Measurements from ENCODE around the gene CPE. TPM values are rescaled to one million over a fixed set of nuclear protein-coding genes. Genes with fewer than 3 reads are reported as not detected.
"Not testable (repeated sequence)": the region's sequence is repeated elsewhere in the genome, so short reads cannot be mapped to it uniquely, and the experiment has no call there.

CPE gene
- total and polyA plus RNA-seq, 8 donors: 22.9 to 547 (median 104) TPM

GRCh38 chr4:165331823-165332222, 47.0 kb upstream of the CPE start:
- FAIRE-seq: no peak
- no peak overlapping the region for H3K4me3 ChIP-seq
- WGBS, 2 donors: 90 to 92% methylated on average over 10 of the region's 10 CpGs
- DNase-seq: no peak
- H3K4me1 ChIP-seq: peaks cover 8 to 29% (median 20%) of the 10 kb centered on the region in 3 donors
- no peaks in the 10 kb centered on the region for H3K27me3 ChIP-seq
- H3K36me3 ChIP-seq: no peaks in the 10 kb centered on the region
- no peak for ATAC-seq
- intact Hi-C loops (cut with DNase I): no loop called here
- H3K27ac ChIP-seq: no peak overlapping the region
- H3K9me3 ChIP-seq: no peaks in the 10 kb centered on the region
- TF ChIP-seq CTCF (IDR thresholded peaks at IDR 0.05): no peak

GRCh38 chr4:165332502-165332901, 46.3 kb upstream of the CPE start:
- intact Hi-C loops (cut with DNase I): no loop called here
- ATAC-seq (no peak), DNase-seq (no peak), FAIRE-seq (no peak)
- no peaks in the 10 kb centered on the region for H3K27me3 ChIP-seq
- no peak overlapping the region for H3K4me3 ChIP-seq
- TF ChIP-seq CTCF (IDR thresholded peaks at IDR 0.05): no peak
- no peaks in the 10 kb centered on the region for H3K36me3 ChIP-seq
- H3K4me1 ChIP-seq: peaks cover 8 to 29% (median 20%) of the 10 kb centered on the region in 3 donors
- WGBS, 2 donors: 50 to 52% methylated on average over 1 of the region's 1 CpG
- no peaks in the 10 kb centered on the region for H3K9me3 ChIP-seq
- no peak overlapping the region for H3K27ac ChIP-seq

- Histone ChIP-seq H3K27me3 (no peaks in the 10 kb centered on the region), H3K4me3 (no peak overlapping the region), H3K4me1 (peaks cover 0 to 9% (median 4%) of the 10 kb centered on the region in 3 donors), H3K36me3 (peaks cover 0 to 10% (median 0%) of the 10 kb centered on the region in 3 donors), H3K9me3 (no peaks in the 10 kb centered on the region), H3K27ac (no peak overlapping the region)
- intact Hi-C loops (cut with DNase I): loop anchor here in 1 of 3 donors (5.0 kb wide), 1 partner anchor 203 kb away; no protein-coding TSS in a partner anchor
- no peak for FAIRE-seq
- WGBS, 2 donors: 84 to 85% methylated on average over 3 of the region's 3 CpGs
- ATAC-seq: no peak
- no peak for TF ChIP-seq CTCF (IDR thresholded peaks at IDR 0.05)
- DNase-seq: no peak
Observed at GRCh38 chr4:165335163-165335703, 43.6 kb upstream of the CPE start.

GRCh38 chr4:165336743-165337142, 42.1 kb upstream of the CPE start:
- no peaks in the 10 kb centered on the region for H3K4me1 ChIP-seq
- no peak for TF ChIP-seq CTCF (IDR thresholded peaks at IDR 0.05)
- no peak overlapping the region for H3K27ac ChIP-seq
- DNase-seq (no peak), FAIRE-seq (no peak), ATAC-seq (no peak)
- H3K36me3 ChIP-seq: peaks cover 0 to 17% (median 0%) of the 10 kb centered on the region in 3 donors
- H3K4me3 ChIP-seq: no peak overlapping the region
- H3K9me3 ChIP-seq: no peaks in the 10 kb centered on the region
- no peaks in the 10 kb centered on the region for H3K27me3 ChIP-seq
- intact Hi-C loops (cut with DNase I): loop anchor here in 1 of 3 donors (5.0 kb wide), 1 partner anchor 204 kb away; no protein-coding TSS in a partner anchor
- 89 to 91% methylated on average over 6 of the region's 6 CpGs for WGBS, 2 donors

- FAIRE-seq; H3K9me3 ChIP-seq; H3K27me3 ChIP-seq; H3K4me3 ChIP-seq; ATAC-seq; intact Hi-C loops (cut with DNase I); H3K27ac ChIP-seq; DNase-seq; H3K4me1 ChIP-seq: not testable (repeated sequence)
- WGBS, 2 donors: 95 to 98% methylated on average over 5 of the region's 5 CpGs
- peaks cover 0 to 17% (median 4%) of the 10 kb centered on the region in 3 donors for H3K36me3 ChIP-seq
Observed at GRCh38 chr4:165342340-165342739, 36.5 kb upstream of the CPE start.

Measured in pancreas (tissue), 10 donors.